NCI-H2196 treated with DMSO at 0.1 percent for 48 hours (cell line): ENCODE data around the gene ABHD1.
"Not testable (repeated sequence)": the region's sequence is repeated elsewhere in the genome, so short reads cannot be mapped to it uniquely, and the experiment has no call there.

Source experiments
- DNase-seq: peaks from one replicate; lab custom pipeline; 2025; ENCODE audit not compliant: unreplicated experiment; lab: John Stamatoyannopoulos, UW

Gene ABHD1

GRCh38 chr2:27162151-27163121 lies 38.8 kb downstream of the ABHD1 start:
- no peak for DNase-seq

GRCh38 chr2:27164960-27165763 lies 41.5 kb downstream of the ABHD1 start:
- DNase-seq, result no peak

DNA sequence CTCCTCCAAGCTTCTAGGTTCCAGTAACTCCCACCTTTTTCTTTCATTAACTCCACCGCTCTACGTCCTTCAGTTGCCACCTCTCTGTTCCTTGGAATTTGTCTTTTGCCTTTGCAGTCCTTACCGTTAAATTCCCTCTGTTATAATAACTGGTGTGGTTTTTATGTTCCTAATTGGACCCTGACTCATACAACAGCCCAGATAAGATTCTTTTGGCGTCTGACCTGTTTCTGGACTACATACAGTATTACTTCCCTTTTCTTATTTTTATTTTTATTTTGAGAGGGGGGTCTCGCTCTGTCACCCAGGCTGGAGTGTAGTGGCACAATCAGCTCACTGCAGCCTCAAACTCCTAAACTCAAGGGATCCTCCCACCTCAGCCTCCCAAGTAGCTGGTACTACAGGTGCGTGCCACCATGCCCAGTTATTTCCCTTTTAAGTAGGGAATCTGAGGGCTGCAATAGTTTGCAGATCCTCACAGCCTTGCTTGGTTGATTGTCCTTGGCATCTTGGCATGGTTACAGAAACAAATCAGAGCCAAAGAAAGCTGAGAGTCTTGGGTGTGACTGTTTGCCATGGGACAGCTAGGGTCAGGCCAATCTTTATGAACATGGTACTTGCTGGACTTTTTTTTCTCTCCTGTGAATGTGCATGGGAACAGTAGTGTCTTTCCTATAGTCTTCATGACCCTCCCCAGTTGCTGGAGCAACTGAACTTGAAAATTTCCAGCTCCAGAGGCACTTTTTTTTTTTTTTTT lies 47.1 kb downstream of the ABHD1 start:
- no peak for DNase-seq

DNA sequence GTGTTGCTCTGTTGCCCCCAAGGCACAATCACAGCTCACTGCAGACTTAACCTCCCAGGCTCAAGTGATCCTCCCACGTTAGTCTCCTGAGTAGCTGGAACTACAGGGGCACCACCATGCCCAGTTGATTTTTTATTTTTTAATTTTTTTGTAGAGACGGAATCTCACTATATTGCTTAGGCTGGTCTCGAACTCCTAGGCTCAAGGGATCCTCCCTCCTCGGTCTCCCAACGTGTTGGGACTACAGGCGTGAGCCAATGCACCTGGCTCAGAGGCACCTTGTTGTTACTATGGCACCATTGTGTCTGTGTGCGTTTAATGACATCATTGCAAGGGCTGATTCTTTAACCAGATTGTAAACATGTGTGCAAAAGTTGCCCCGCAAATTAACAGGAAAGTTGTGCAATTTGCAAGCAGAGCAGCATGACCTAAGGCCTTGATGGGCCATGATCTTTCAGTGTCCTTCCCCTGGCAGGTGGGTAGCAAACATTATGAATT lies 47.8 kb downstream of the ABHD1 start:
- no peak for DNase-seq

DNA sequence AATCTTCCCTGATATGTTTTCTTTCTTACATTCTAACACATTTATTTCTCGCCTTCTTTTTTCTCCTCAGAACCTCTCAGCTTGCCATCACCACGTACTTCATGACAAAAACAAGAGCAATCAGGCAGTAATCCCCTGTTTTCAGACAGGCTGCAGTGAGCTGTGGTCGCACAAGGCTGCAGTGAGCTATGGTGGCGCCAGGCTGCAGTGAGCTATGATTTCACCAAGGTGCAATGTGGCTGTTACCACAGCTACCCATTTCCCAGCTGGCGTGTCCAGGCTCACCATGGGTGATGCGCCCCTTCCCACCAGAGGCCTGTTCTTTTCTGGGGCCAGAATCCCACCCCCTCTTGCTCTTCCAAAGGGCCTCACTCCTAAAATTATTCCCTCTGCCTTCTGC lies 51.0 kb downstream of the ABHD1 start:
- DNase-seq, result no peak

- DNase-seq, result no peak
Observed at GRCh38 chr2:27175330-27175729, 51.7 kb downstream of the ABHD1 start.

GRCh38 chr2:27175781-27176180 lies 52.2 kb downstream of the ABHD1 start:
- not testable (repeated sequence) for DNase-seq

- DNase-seq, result no peak
Observed at GRCh38 chr2:27177441-27178351, 54.1 kb downstream of the ABHD1 start.

DNA sequence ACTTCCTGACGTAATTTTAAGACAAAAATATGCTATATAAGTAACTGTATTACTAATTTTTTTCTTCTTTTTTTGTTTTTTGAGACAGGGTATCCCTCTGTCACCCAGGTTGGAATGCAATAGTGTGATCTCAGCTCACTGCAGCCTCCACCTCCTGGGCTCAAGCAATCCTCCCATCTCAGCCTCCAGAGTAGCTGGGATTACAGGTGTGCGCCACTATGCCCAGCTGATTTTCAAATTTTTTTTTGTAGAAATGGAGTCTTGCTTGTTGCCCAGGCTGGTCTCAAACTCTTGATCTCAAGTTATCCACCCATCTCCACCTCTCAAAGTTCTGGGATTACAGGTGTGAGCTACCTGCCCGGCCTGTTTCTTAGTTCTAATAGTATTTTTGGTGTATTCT lies 54.9 kb downstream of the ABHD1 start:
- no peak for DNase-seq

DNA sequence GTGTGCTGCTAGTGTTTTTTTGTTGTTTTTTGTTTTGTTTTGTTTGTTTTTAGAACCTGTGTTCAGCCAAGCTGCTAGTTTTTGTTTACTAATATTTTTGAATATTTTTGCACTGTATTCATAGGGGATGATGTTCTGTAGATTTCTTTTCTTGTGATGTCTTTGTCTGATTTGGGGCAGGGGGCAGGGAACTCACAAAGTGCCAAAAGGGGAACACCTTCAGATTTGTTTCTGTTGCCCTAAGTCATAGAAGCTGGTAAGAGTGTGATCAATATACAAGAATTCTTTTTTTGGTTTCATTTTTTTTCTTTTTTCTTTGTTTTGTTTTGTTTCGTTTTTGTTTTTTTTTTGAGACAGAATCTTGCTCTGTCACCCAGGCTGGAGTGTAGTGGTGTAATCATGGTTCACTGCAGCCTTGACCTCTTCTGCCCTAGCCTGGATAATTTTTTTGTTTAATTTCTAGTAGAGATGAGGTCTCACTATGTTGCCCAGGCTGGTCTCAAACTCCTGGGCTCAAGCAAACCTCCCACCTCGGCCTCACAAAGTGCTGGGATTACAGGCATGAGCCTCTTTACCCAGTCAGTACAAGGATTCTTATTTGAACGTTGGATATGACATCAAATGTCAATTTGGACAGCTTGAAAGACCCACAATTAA lies 55.9 kb downstream of the ABHD1 start:
- no peak for DNase-seq
